ENCODE data around the gene ABHD14A.

The ABHD14A gene

GRCh38 chr3:52022323-52023100 is 47.6 kb downstream of the ABHD14A start:
- no peaks in the 10 kb centered on the region for H3K36me3 ChIP-seq (ENCODE audit: control insufficient read depth, insufficient read depth, low read length)
- H3K4me3 ChIP-seq (ENCODE audit: low read depth, low read length) = no peak overlapping the region
- no peaks in the 10 kb centered on the region for H3K9me3 ChIP-seq (ENCODE audit: control insufficient read depth, insufficient read depth, low read length)
- H3K27me3 ChIP-seq (ENCODE audit: control insufficient read depth, insufficient read depth, low read length) = no peaks in the 10 kb centered on the region
- peaks cover 5% of the 10 kb centered on the region for H3K4me1 ChIP-seq (ENCODE audit: control insufficient read depth, insufficient read depth, low read length)
- no peak overlapping the region for H3K9ac ChIP-seq (ENCODE audit: low read depth, low read length)

GRCh38 chr3:52023101-52023770 is 48.4 kb downstream of the ABHD14A start:
- Histone ChIP-seq H3K36me3 (ENCODE audit: control insufficient read depth, insufficient read depth, low read length) (no peaks in the 10 kb centered on the region), H3K4me3 (ENCODE audit: low read depth, low read length) (no peak overlapping the region), H3K9ac (ENCODE audit: low read depth, low read length) (no peak overlapping the region), H3K9me3 (ENCODE audit: control insufficient read depth, insufficient read depth, low read length) (no peaks in the 10 kb centered on the region), H3K27me3 (ENCODE audit: control insufficient read depth, insufficient read depth, low read length) (no peaks in the 10 kb centered on the region), H3K4me1 (ENCODE audit: control insufficient read depth, insufficient read depth, low read length) (peaks cover 5% of the 10 kb centered on the region)

GRCh38 chr3:52023860-52024764 is 49.2 kb downstream of the ABHD14A start:
- H3K9ac ChIP-seq (ENCODE audit: low read depth, low read length) = no peak overlapping the region
- no peaks in the 10 kb centered on the region for H3K36me3 ChIP-seq (ENCODE audit: control insufficient read depth, insufficient read depth, low read length)
- H3K4me3 ChIP-seq (ENCODE audit: low read depth, low read length) = no peak overlapping the region
- H3K9me3 ChIP-seq (ENCODE audit: control insufficient read depth, insufficient read depth, low read length) = no peaks in the 10 kb centered on the region
- peaks cover 5% of the 10 kb centered on the region for H3K4me1 ChIP-seq (ENCODE audit: control insufficient read depth, insufficient read depth, low read length)
- no peaks in the 10 kb centered on the region for H3K27me3 ChIP-seq (ENCODE audit: control insufficient read depth, insufficient read depth, low read length)

GRCh38 chr3:52024765-52025452 is 50.0 kb downstream of the ABHD14A start:
- Histone ChIP-seq H3K9me3 (ENCODE audit: control insufficient read depth, insufficient read depth, low read length) (no peaks in the 10 kb centered on the region), H3K4me3 (ENCODE audit: low read depth, low read length) (no peak overlapping the region), H3K9ac (ENCODE audit: low read depth, low read length) (no peak overlapping the region), H3K4me1 (ENCODE audit: control insufficient read depth, insufficient read depth, low read length) (peaks cover 5% of the 10 kb centered on the region), H3K27me3 (ENCODE audit: control insufficient read depth, insufficient read depth, low read length) (no peaks in the 10 kb centered on the region), H3K36me3 (ENCODE audit: control insufficient read depth, insufficient read depth, low read length) (no peaks in the 10 kb centered on the region)

GRCh38 chr3:52025453-52025852 is 50.6 kb downstream of the ABHD14A start:
- Histone ChIP-seq H3K4me3 (ENCODE audit: low read depth, low read length) (no peak overlapping the region), H3K9me3 (ENCODE audit: control insufficient read depth, insufficient read depth, low read length) (no peaks in the 10 kb centered on the region)

DNA sequence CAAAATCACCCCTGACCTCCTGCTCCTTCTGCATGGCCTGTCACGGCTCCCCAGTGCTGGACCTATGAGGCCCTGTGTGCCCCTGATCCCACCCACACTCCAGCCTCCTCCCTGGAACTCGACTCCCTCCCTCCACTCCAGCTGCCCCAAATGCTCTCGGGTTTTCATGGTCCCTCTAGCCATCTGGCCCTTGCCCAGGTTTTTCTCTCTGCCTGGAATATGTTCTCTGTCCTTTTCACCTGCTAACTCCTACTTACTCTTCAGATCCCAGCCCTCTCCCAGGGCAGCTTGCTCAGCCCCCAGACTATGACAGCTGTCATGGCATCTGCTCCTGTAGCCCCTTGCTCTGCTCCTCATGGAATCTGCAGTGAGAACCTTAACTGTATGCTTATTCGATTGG is 51.2 kb downstream of the ABHD14A start:
- Histone ChIP-seq H3K9ac (ENCODE audit: low read depth, low read length) (no peak overlapping the region), H3K36me3 (ENCODE audit: control insufficient read depth, insufficient read depth, low read length) (no peaks in the 10 kb centered on the region), H3K4me1 (ENCODE audit: control insufficient read depth, insufficient read depth, low read length) (peaks cover 5% of the 10 kb centered on the region), H3K27me3 (ENCODE audit: control insufficient read depth, insufficient read depth, low read length) (no peaks in the 10 kb centered on the region), H3K9me3 (ENCODE audit: control insufficient read depth, insufficient read depth, low read length) (no peaks in the 10 kb centered on the region), H3K4me3 (ENCODE audit: low read depth, low read length) (no peak overlapping the region)

More at GRCh38 chr3:52025453-52025852, 50.6 kb downstream of the ABHD14A start:
- Histone ChIP-seq H3K36me3 (ENCODE audit: control insufficient read depth, insufficient read depth, low read length) (no peaks in the 10 kb centered on the region), H3K9ac (ENCODE audit: low read depth, low read length) (no peak overlapping the region), H3K4me1 (ENCODE audit: control insufficient read depth, insufficient read depth, low read length) (peaks cover 5% of the 10 kb centered on the region), H3K27me3 (ENCODE audit: control insufficient read depth, insufficient read depth, low read length) (no peaks in the 10 kb centered on the region)

- no peak overlapping the region for H3K9ac ChIP-seq (ENCODE audit: low read depth, low read length)
- no peaks in the 10 kb centered on the region for H3K36me3 ChIP-seq (ENCODE audit: control insufficient read depth, insufficient read depth, low read length)
- H3K27me3 ChIP-seq (ENCODE audit: control insufficient read depth, insufficient read depth, low read length) = no peaks in the 10 kb centered on the region
- no peaks in the 10 kb centered on the region for H3K4me1 ChIP-seq (ENCODE audit: control insufficient read depth, insufficient read depth, low read length)
- H3K4me3 ChIP-seq (ENCODE audit: low read depth, low read length) = no peak overlapping the region
- no peaks in the 10 kb centered on the region for H3K9me3 ChIP-seq (ENCODE audit: control insufficient read depth, insufficient read depth, low read length)
These were observed 53.7 kb downstream of the ABHD14A start for GRCh38 chr3:52028572-52028971.

GRCh38 chr3:52029053-52029452 is 54.2 kb downstream of the ABHD14A start:
- no peaks in the 10 kb centered on the region for H3K36me3 ChIP-seq (ENCODE audit: control insufficient read depth, insufficient read depth, low read length)
- H3K9ac ChIP-seq (ENCODE audit: low read depth, low read length) = no peak overlapping the region
- H3K27me3 ChIP-seq (ENCODE audit: control insufficient read depth, insufficient read depth, low read length) = no peaks in the 10 kb centered on the region
- H3K4me1 ChIP-seq (ENCODE audit: control insufficient read depth, insufficient read depth, low read length) = no peaks in the 10 kb centered on the region
- no peaks in the 10 kb centered on the region for H3K9me3 ChIP-seq (ENCODE audit: control insufficient read depth, insufficient read depth, low read length)
- no peak overlapping the region for H3K4me3 ChIP-seq (ENCODE audit: low read depth, low read length)

- Histone ChIP-seq H3K27me3 (ENCODE audit: control insufficient read depth, insufficient read depth, low read length) (no peaks in the 10 kb centered on the region), H3K9ac (ENCODE audit: low read depth, low read length) (no peak overlapping the region), H3K4me3 (ENCODE audit: low read depth, low read length) (no peak overlapping the region), H3K36me3 (ENCODE audit: control insufficient read depth, insufficient read depth, low read length) (no peaks in the 10 kb centered on the region), H3K4me1 (ENCODE audit: control insufficient read depth, insufficient read depth, low read length) (no peaks in the 10 kb centered on the region), H3K9me3 (ENCODE audit: control insufficient read depth, insufficient read depth, low read length) (no peaks in the 10 kb centered on the region)
These were observed 54.7 kb downstream of the ABHD14A start for GRCh38 chr3:52029535-52029934.
